HEK293 (cell line): ENCODE data around the gene NOB1.

Source experiments
- CTCF ChIP-seq: fragments of 450-650 bp; formaldehyde crosslinking; IDR thresholded peaks from 2 replicates; pipeline ENCODE4 v1.5.1; 2016; ENCODE audit warnings: missing biosample characterization, missing genetic modification characterization
- HOXA7 ChIP-seq: sonication (generic); formaldehyde crosslinking; IDR thresholded peaks from 2 replicates; pipeline ENCODE4 v1.8.1; 2022; ENCODE audit warnings: missing genetic modification reagents, borderline replicate concordance
- IKZF3 ChIP-seq: fragments of 450-650 bp; IDR thresholded peaks from 2 replicates; pipeline ENCODE4 v1.5.0; 2018; ENCODE audit warnings: missing biosample characterization, mild to moderate bottlenecking, missing genetic modification characterization, moderate library complexity
- KLF17 ChIP-seq: fragments of 450-650 bp; formaldehyde crosslinking; IDR thresholded peaks from 2 replicates; pipeline ENCODE4 v1.5.1; 2016; ENCODE audit warnings: missing biosample characterization, missing genetic modification characterization
- MYNN ChIP-seq: fragments of 450-650 bp; formaldehyde crosslinking; IDR thresholded peaks from 2 replicates; pipeline ENCODE4 v1.5.1; 2016; ENCODE audit warnings: missing biosample characterization, missing genetic modification characterization, borderline replicate concordance
- RBAK ChIP-seq: fragments of 450-650 bp; formaldehyde crosslinking; IDR thresholded peaks from 2 replicates; pipeline ENCODE4 v1.5.1; 2016; ENCODE audit warnings: missing biosample characterization, missing genetic modification characterization
- SCRT2 ChIP-seq: fragments of 450-650 bp; formaldehyde crosslinking; IDR thresholded peaks from 2 replicates; pipeline ENCODE4 v1.5.1; 2016; ENCODE audit warnings: missing biosample characterization, missing genetic modification characterization
- SP2 ChIP-seq: fragments of 450-650 bp; formaldehyde crosslinking; IDR thresholded peaks from 2 replicates; pipeline ENCODE4 v1.5.1; 2016; ENCODE audit warnings: missing biosample characterization, missing genetic modification characterization
- TRIM28 ChIP-seq: IDR thresholded peaks from 2 replicates; pipeline ENCODE4 v1.6.1; 2011; ENCODE audit warnings: low read length, control low read depth, borderline replicate concordance
- ZBTB21 ChIP-seq: fragments of 450-650 bp; formaldehyde crosslinking; IDR thresholded peaks from 2 replicates; pipeline ENCODE4 v1.5.1; 2017; ENCODE audit warnings: missing biosample characterization, missing genetic modification characterization
- ZFP3 ChIP-seq: fragments of 450-650 bp; formaldehyde crosslinking; IDR thresholded peaks from 2 replicates; pipeline ENCODE4 v1.5.1; 2016; ENCODE audit warnings: low read depth, missing biosample characterization, missing genetic modification characterization
- ZNF16 ChIP-seq: fragments of 450-650 bp; formaldehyde crosslinking; IDR thresholded peaks from 2 replicates; pipeline ENCODE4 v1.5.1; 2016; ENCODE audit warnings: low read depth, missing biosample characterization, missing genetic modification characterization
- ZNF169 ChIP-seq: fragments of 450-650 bp; formaldehyde crosslinking; IDR thresholded peaks from 2 replicates; pipeline ENCODE4 v1.5.1; 2016; ENCODE audit warnings: missing biosample characterization, missing genetic modification characterization
- ZNF24 ChIP-seq: fragments of 450-650 bp; formaldehyde crosslinking; IDR thresholded peaks from 2 replicates; pipeline ENCODE4 v1.5.1; 2016; ENCODE audit warnings: missing biosample characterization, missing genetic modification characterization
- ZNF335 ChIP-seq: fragments of 450-650 bp; formaldehyde crosslinking; conservative IDR thresholded peaks from 2 replicates; pipeline ENCODE4 v1.5.1; 2016; ENCODE audit warnings: missing biosample characterization, missing genetic modification characterization
- ZNF350 ChIP-seq: fragments of 450-650 bp; formaldehyde crosslinking; IDR thresholded peaks from 2 replicates; pipeline ENCODE4 v1.5.0; 2017; ENCODE audit warnings: missing biosample characterization, mild to moderate bottlenecking, missing genetic modification characterization
- ZNF394 ChIP-seq: fragments of 450-650 bp; formaldehyde crosslinking; IDR thresholded peaks from 2 replicates; pipeline ENCODE4 v1.5.1; 2016; ENCODE audit warnings: missing biosample characterization, missing genetic modification characterization, mild to moderate bottlenecking, moderate library complexity, borderline replicate concordance
- ZNF416 ChIP-seq: fragments of 450-650 bp; formaldehyde crosslinking; IDR thresholded peaks from 2 replicates; pipeline ENCODE4 v1.5.1; 2016; ENCODE audit warnings: missing biosample characterization, missing genetic modification characterization
- ZNF423 ChIP-seq: fragments of 450-650 bp; formaldehyde crosslinking; IDR thresholded peaks from 2 replicates; pipeline ENCODE4 v1.5.1; 2016; ENCODE audit warnings: missing biosample characterization, missing genetic modification characterization
- ZNF548 ChIP-seq: fragments of 450-650 bp; formaldehyde crosslinking; IDR thresholded peaks from 2 replicates; pipeline ENCODE4 v1.5.1; 2016; ENCODE audit warnings: missing biosample characterization, missing genetic modification characterization
- ZNF549 ChIP-seq: fragments of 450-650 bp; IDR thresholded peaks from 2 replicates; pipeline ENCODE4 v1.5.1; 2018; ENCODE audit warnings: missing biosample characterization, missing genetic modification characterization, mild to moderate bottlenecking, inconsistent platforms, moderate library complexity
- ZNF621 ChIP-seq: fragments of 450-650 bp; formaldehyde crosslinking; IDR thresholded peaks from 2 replicates; pipeline ENCODE4 v1.5.1; 2017; ENCODE audit warnings: missing biosample characterization, missing genetic modification characterization
- ZNF654 ChIP-seq: fragments of 450-650 bp; formaldehyde crosslinking; IDR thresholded peaks from 2 replicates; pipeline ENCODE4 v1.5.1; 2016; ENCODE audit warnings: low read depth, missing biosample characterization, missing genetic modification characterization
- ZNF664 ChIP-seq: fragments of 450-650 bp; formaldehyde crosslinking; IDR thresholded peaks from 2 replicates; pipeline ENCODE4 v1.5.1; 2016; ENCODE audit warnings: missing biosample characterization, missing genetic modification characterization
- ZNF677 ChIP-seq: fragments of 450-650 bp; IDR thresholded peaks from 2 replicates; pipeline ENCODE4 v1.5.0; 2018; ENCODE audit warnings: missing biosample characterization, mild to moderate bottlenecking, missing genetic modification characterization, moderate library complexity
- ZNF692 ChIP-seq: fragments of 450-650 bp; formaldehyde crosslinking; IDR thresholded peaks from 2 replicates; pipeline ENCODE4 v1.5.1; 2016; ENCODE audit warnings: missing biosample characterization, missing genetic modification characterization
- ZNF707 ChIP-seq: fragments of 450-650 bp; formaldehyde crosslinking; IDR thresholded peaks from 2 replicates; pipeline ENCODE4 v1.5.1; 2016; ENCODE audit warnings: missing biosample characterization, missing genetic modification characterization
- ZNF747 ChIP-seq: fragments of 450-650 bp; formaldehyde crosslinking; IDR thresholded peaks from 2 replicates; pipeline ENCODE4 v1.5.1; 2016; ENCODE audit warnings: missing biosample characterization, missing genetic modification characterization
- ZNF785 ChIP-seq: fragments of 450-650 bp; formaldehyde crosslinking; IDR thresholded peaks from 2 replicates; pipeline ENCODE4 v1.5.1; 2016; ENCODE audit warnings: missing biosample characterization, missing genetic modification characterization
- ZNF791 ChIP-seq: fragments of 450-650 bp; formaldehyde crosslinking; IDR thresholded peaks from 2 replicates; pipeline ENCODE4 v1.5.1; 2016; ENCODE audit warnings: missing biosample characterization, missing genetic modification characterization
- ZNF830 ChIP-seq: fragments of 450-650 bp; IDR thresholded peaks from 2 replicates; pipeline ENCODE4 v1.5.0; 2018; ENCODE audit warnings: missing biosample characterization, missing genetic modification characterization, low read depth, mild to moderate bottlenecking, moderate library complexity
- ZSCAN4 ChIP-seq: fragments of 450-650 bp; formaldehyde crosslinking; IDR thresholded peaks from 2 replicates; pipeline ENCODE4 v1.5.1; 2017; ENCODE audit warnings: missing biosample characterization, missing genetic modification characterization
- TF ChIP-seq, protein P1 (sequence below): fragments of 450-650 bp; formaldehyde crosslinking; IDR thresholded peaks from 2 replicates; pipeline ENCODE4 v1.5.1; 2016; ENCODE audit warnings: missing biosample characterization, missing genetic modification characterization
- TF ChIP-seq, protein P2 (sequence below): fragments of 450-650 bp; formaldehyde crosslinking; IDR thresholded peaks from 2 replicates; pipeline ENCODE4 v1.5.1; 2016; ENCODE audit warnings: missing biosample characterization, missing genetic modification characterization, borderline replicate concordance

Gene NOB1

DNA sequence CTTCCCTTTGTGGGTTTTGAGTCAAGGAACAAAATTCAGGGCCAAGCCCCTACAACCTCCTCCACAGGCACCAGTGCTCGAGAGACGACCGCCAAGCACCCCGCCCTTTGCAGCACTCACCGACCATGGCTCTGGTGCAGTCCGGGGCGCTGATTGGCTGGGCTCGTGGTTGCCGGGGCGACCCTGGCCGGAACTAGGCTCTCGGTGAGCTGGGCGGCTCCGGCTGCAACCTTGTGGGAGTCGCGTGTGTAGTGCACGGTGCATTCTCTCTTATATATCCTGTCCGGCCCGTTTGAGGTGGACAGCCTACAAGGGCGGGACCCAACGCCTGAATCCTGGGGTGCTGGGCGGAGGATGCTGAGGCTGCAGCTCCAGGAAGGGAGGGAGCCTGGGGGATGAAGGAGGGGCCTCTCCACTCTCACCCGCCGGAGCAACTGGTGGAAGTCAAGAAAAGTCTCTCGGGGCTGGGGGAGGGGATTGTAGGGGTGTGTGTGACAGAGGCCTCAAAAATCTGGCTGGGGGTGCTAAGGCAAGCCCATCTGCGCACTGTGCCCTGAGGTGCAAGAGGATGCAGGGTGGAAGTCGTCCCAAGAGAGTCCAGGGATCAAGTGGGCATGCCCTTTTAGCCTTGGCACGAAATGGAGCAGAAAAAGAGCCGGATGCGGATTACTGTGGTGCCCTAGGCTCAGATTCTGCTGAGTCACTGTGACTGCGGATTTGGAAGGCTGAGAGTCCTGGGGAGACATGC is 28.2 kb downstream of the NOB1 start, which contains the start of gene NQO1 (continued):
- TF ChIP-seq KLF17 (tag by site-specific recombination), result 0 out of 2 replicates have a peak, but pooled peaks have one; percentile 33
- no peak for TF ChIP-seq HOXA7
- TF ChIP-seq TRIM28, result no peak
- TF ChIP-seq ZNF830 (tag by site-specific recombination), result no peak
- no peak for TF ChIP-seq ZNF423 (tag by site-specific recombination)
- no peak for TF ChIP-seq ZNF548
- no peak for TF ChIP-seq ZNF394 (tag by site-specific recombination)
- no peak for TF ChIP-seq ZNF169
- TF ChIP-seq ZNF16 (tag by site-specific recombination), result no peak
- no peak for TF ChIP-seq ZNF621
- TF ChIP-seq, protein P1, sequence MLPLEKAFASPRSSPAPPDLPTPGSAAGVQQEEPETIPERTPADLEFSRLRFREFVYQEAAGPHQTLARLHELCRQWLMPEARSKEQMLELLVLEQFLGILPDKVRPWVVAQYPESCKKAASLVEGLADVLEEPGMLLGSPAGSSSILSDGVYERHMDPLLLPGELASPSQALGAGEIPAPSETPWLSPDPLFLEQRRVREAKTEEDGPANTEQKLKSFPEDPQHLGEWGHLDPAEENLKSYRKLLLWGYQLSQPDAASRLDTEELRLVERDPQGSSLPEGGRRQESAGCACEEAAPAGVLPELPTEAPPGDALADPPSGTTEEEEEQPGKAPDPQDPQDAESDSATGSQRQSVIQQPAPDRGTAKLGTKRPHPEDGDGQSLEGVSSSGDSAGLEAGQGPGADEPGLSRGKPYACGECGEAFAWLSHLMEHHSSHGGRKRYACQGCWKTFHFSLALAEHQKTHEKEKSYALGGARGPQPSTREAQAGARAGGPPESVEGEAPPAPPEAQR, result no peak
- TF ChIP-seq RBAK (tag by site-specific recombination), result no peak
- no peak for TF ChIP-seq ZNF24 (tag by site-specific recombination)
- no peak for TF ChIP-seq ZBTB21 (tag by site-specific recombination)
- no peak for TF ChIP-seq ZNF791
- TF ChIP-seq ZNF785 (tag by site-specific recombination), result no peak
- TF ChIP-seq ZNF335 (tag by site-specific recombination), result peak; percentile 55
- peak; percentile 99 for TF ChIP-seq SCRT2 (tag by site-specific recombination)
- no peak for TF ChIP-seq ZNF747
- TF ChIP-seq ZNF549, result no peak
- no peak for TF ChIP-seq ZNF416 (tag by site-specific recombination)
- no peak for TF ChIP-seq ZFP3 (tag by site-specific recombination)
- TF ChIP-seq IKZF3 (tag by site-specific recombination), result 0 out of 2 replicates have a peak, but pooled peaks have one; percentile 9
- TF ChIP-seq ZNF654, result no peak
- no peak for TF ChIP-seq ZNF707
- TF ChIP-seq MYNN, result no peak
- no peak; the same call in 1 of the 2 replicates for TF ChIP-seq ZNF692 (tag by site-specific recombination)
- TF ChIP-seq ZNF350 (tag by site-specific recombination), result no peak
- TF ChIP-seq ZSCAN4 (tag by site-specific recombination), result no peak
- TF ChIP-seq SP2, result peak; percentile 90
- TF ChIP-seq, protein P2, sequence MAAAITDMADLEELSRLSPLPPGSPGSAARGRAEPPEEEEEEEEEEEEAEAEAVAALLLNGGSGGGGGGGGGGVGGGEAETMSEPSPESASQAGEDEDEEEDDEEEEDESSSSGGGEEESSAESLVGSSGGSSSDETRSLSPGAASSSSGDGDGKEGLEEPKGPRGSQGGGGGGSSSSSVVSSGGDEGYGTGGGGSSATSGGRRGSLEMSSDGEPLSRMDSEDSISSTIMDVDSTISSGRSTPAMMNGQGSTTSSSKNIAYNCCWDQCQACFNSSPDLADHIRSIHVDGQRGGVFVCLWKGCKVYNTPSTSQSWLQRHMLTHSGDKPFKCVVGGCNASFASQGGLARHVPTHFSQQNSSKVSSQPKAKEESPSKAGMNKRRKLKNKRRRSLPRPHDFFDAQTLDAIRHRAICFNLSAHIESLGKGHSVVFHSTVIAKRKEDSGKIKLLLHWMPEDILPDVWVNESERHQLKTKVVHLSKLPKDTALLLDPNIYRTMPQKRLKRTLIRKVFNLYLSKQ (tag by site-specific recombination), result no peak
- TF ChIP-seq CTCF (tag by site-specific recombination), result no peak
- TF ChIP-seq ZNF664 (tag by site-specific recombination), result no peak
- TF ChIP-seq ZNF677 (tag by site-specific recombination), result no peak
